Pancreas (tissue), 10 donors: ENCODE measurements around the gene ULK4. TPM values are rescaled to one million over a fixed set of nuclear protein-coding genes. Genes with fewer than 3 reads are reported as not detected.

Experiments
- ATAC-seq, 4 donors: fragments of 200-7000 bp; cut with Tn5 transposase; one replicate each; pipeline versions ENCODE4 v1.8.0 to v1.9.1; 2020; ENCODE audit warnings: mild to moderate bottlenecking in 4 of 4, moderate library complexity in 4 of 4
- DNase-seq, 6 donors: peaks; one replicate each; pipeline ENCODE4 v3.0.0-alpha.2; 2020
- FAIRE-seq: peaks from 2 replicates; lab custom pipeline; 2012; peaks lifted over from hg19 to GRCh38; lab: Jason Lieb, UNC
- H3K27ac ChIP-seq, 4 donors: fragments of 200-600 bp; sonication (generic); 1 replicate in 3 of 4; 2 replicates in 1 of 4; pipeline versions ENCODE4 v1.5.0 to v1.8.0; 2020
- H3K27me3 ChIP-seq, 4 donors: fragments of 200-600 bp; one replicate each; pipeline ENCODE4 v1.8.0; 2021
- H3K36me3 ChIP-seq, 3 donors: fragments of 200-600 bp; sonication (generic) in 1 of 3; one replicate each; pipeline versions ENCODE4 v1.5.0 to v1.8.0; 2020 to 2021
- H3K4me1 ChIP-seq, 3 donors: fragments of 200-600 bp; one replicate each; pipeline ENCODE4 v1.8.0; 2021
- H3K4me3 ChIP-seq, 4 donors: fragments of 200-600 bp; sonication (generic) in 2 of 4; one replicate each; pipeline versions ENCODE4 v1.5.0 to v1.8.0; 2020 to 2021
- H3K9me3 ChIP-seq, 4 donors: fragments of 200-600 bp; one replicate each; pipeline ENCODE4 v1.8.0; 2021
- CTCF ChIP-seq, 4 donors: fragments of 200-600 bp; sonication (generic) in 3 of 4; IDR thresholded peaks; one replicate each; pipeline versions ENCODE4 v1.5.0 to v1.8.0; 2021; ENCODE audit warnings: antibody characterized with exemption in 4 of 4
- WGBS, 2 donors: extraction: QIAGEN DNeasy Blood & Tissue Kit; methylation state at CpG; one replicate each; pipeline ENCODE4 v1.1.7; 2013; 5-methylcytosine and 5-hydroxymethylcytosine counted together
- intact Hi-C, 3 donors: fragments of 100-400 bp; cut with DNase I; formaldehyde crosslinking; loops; one replicate each; pipeline versions ENCODE4 v1.11.1 to v1.14.2; 2022
- polyA plus RNA-seq, 2 donors: library from polyadenylated mRNA; stranded (reverse); fragments of 200-250 nt; gene quantifications; one replicate each; pipeline ENCODE4 v1.2.3, GENCODE V29; 2013
- total RNA-seq, 6 donors: library from RNA; stranded (reverse); fragmentation: NEBNext Ultra II Directional in 4 of 6; extraction: Animal tissue kit (Norgen Biotek cat#: 25700) in 4 of 6; gene quantifications; one replicate each; pipeline versions ENCODE4 v1.2.1 to v1.2.4, GENCODE V29; 2021 to 2023
- donor health status: healthy with polysubstance abuse.
- donor health status: DM: no; HTN: no; CAD: no; lungs with moderate emphysema.
- donor health status: DM: no; HTN: no; CAD: no.
- donor health status: control.
- donor health status: control.
- donor health status: Bipolar disorder and iron deficiency.
- donor health status: DM: yes; HTN: yes; CAD: no.
- donor health status: DM: no; HTN: no; CAD: no.
- donor health status: DM: no; HTN: no; CAD: no.
- donor health status: DM: yes; HTN: yes; CAD: no.

Gene ULK4
- total and polyA plus RNA-seq, 8 donors: 2.3 to 8.6 (median 4.2) TPM

GRCh38 chr3:41854956-41855355 is 106.9 kb downstream of the ULK4 start:
- no peaks in the 10 kb centered on the region for H3K9me3 ChIP-seq
- H3K4me3 ChIP-seq: no peak overlapping the region
- intact Hi-C loops: no loop called here
- FAIRE-seq (no peak), DNase-seq (no peak), ATAC-seq (no peak)
- 92 to 97% methylated on average over 6 of the region's 6 CpGs for WGBS, 2 donors
- no peak for TF ChIP-seq CTCF (IDR thresholded peaks at IDR 0.05)
- no peaks in the 10 kb centered on the region for H3K27me3 ChIP-seq
- no peak overlapping the region for H3K27ac ChIP-seq
- no peaks in the 10 kb centered on the region for H3K4me1 ChIP-seq
- H3K36me3 ChIP-seq: no peaks in the 10 kb centered on the region

GRCh38 chr3:41853540-41854196 is 108.2 kb downstream of the ULK4 start:
- no peaks in the 10 kb centered on the region for H3K27me3 ChIP-seq
- FAIRE-seq: no peak
- no peaks in the 10 kb centered on the region for H3K36me3 ChIP-seq
- WGBS, 2 donors: 66 to 69% methylated on average over 5 of the region's 5 CpGs
- H3K4me3 ChIP-seq: no peak overlapping the region
- intact Hi-C loops: no loop called here
- H3K4me1 ChIP-seq: no peaks in the 10 kb centered on the region
- no peak for DNase-seq
- no peak for ATAC-seq
- no peak overlapping the region for H3K27ac ChIP-seq
- H3K9me3 ChIP-seq: no peaks in the 10 kb centered on the region
- no peak for TF ChIP-seq CTCF (IDR thresholded peaks at IDR 0.05)

- no peak for FAIRE-seq
- H3K27me3 ChIP-seq: no peaks in the 10 kb centered on the region
- intact Hi-C loops: no loop called here
- no peak for DNase-seq
- 93 to 94% methylated on average over 6 of the region's 6 CpGs for WGBS, 2 donors
- no peak for ATAC-seq
- no peaks in the 10 kb centered on the region for H3K4me1 ChIP-seq
- no peaks in the 10 kb centered on the region for H3K36me3 ChIP-seq
- no peaks in the 10 kb centered on the region for H3K9me3 ChIP-seq
- no peak for TF ChIP-seq CTCF (IDR thresholded peaks at IDR 0.05)
- no peak overlapping the region for H3K27ac ChIP-seq
- no peak overlapping the region for H3K4me3 ChIP-seq
Observed at GRCh38 chr3:41848753-41849574, 112.9 kb downstream of the ULK4 start.

GRCh38 chr3:41847679-41848078 is 114.2 kb downstream of the ULK4 start:
- no peak for TF ChIP-seq CTCF (IDR thresholded peaks at IDR 0.05)
- no peak for FAIRE-seq
- H3K4me1 ChIP-seq: no peaks in the 10 kb centered on the region
- intact Hi-C loops: no loop called here
- no peak overlapping the region for H3K27ac ChIP-seq
- 91 to 92% methylated on average over 1 of the region's 1 CpG for WGBS, 2 donors
- no peaks in the 10 kb centered on the region for H3K36me3 ChIP-seq
- DNase-seq: no peak
- no peaks in the 10 kb centered on the region for H3K27me3 ChIP-seq
- no peak overlapping the region for H3K4me3 ChIP-seq
- ATAC-seq: no peak
- H3K9me3 ChIP-seq: no peaks in the 10 kb centered on the region

- FAIRE-seq (no peak), DNase-seq (no peak), ATAC-seq (no peak)
- H3K4me3 ChIP-seq: no peak overlapping the region
- H3K27ac ChIP-seq: no peak overlapping the region
- no peaks in the 10 kb centered on the region for H3K36me3 ChIP-seq
- no peaks in the 10 kb centered on the region for H3K9me3 ChIP-seq
- no peak for TF ChIP-seq CTCF (IDR thresholded peaks at IDR 0.05)
- no peaks in the 10 kb centered on the region for H3K27me3 ChIP-seq
- H3K4me1 ChIP-seq: no peaks in the 10 kb centered on the region
- intact Hi-C loops: no loop called here
- WGBS, 2 donors: 97 to 99% methylated on average over 1 of the region's 1 CpG
Observed at GRCh38 chr3:41846850-41847249, 115.1 kb downstream of the ULK4 start.
